Peyer's patch (tissue), 4 donors: ENCODE results near the gene TRIM8.

Experiments
- POLR2A ChIP-seq, 2 donors: fragments of 450-650 bp; IDR thresholded peaks; one replicate each; pipeline ENCODE4 v1.5.1; 2017; ENCODE audit warnings: antibody characterized with exemption in 2 of 2, mild to moderate bottlenecking in 2 of 2, moderate library complexity in 2 of 2
- TF ChIP-seq, protein P1 (sequence below), 6 experiments: fragments of 450-650 bp in 4 of 6; fragments of 200-600 bp in 2 of 6; sonication (generic) in 1 of 6; IDR thresholded peaks; one replicate each; pipeline ENCODE4 v1.5.1; 2017 to 2019; ENCODE audit warnings: antibody characterized with exemption in 6 of 6, mild to moderate bottlenecking in 3 of 6, moderate library complexity in 1 of 6

DNA sequence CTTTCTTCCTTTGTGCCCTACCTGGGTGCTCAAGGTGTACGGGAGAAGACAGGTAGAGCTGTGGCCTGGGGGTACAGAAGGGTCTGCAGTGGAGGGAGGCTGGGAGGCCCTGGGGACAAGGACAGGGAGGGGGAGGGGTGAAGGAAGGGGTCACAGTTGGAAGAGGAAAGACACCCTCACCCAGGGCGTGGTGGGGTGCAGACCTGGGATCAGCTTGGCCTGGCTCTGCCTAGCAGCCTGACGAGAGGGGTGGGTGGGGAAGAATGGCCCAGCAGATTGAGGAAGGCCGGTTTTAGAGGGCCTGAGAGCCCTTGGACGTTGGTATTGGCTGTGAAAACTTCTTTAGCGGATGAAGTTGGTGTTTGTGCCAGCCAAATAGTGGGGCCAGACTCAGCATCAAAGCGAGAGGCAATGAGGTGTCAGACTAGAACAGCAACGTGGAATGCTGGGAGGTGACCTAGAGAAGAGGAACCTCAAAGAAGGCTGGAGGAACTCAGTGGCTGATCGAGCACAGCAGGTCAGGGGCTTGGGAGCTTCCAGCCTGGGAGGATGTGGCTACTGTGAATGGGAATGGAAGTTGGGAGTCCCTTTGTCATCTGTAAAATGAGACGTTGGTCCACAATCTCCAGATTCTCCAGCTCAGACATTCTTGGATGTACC is 18.1 kb upstream of the TRIM8 start:
- TF ChIP-seq, protein P1, sequence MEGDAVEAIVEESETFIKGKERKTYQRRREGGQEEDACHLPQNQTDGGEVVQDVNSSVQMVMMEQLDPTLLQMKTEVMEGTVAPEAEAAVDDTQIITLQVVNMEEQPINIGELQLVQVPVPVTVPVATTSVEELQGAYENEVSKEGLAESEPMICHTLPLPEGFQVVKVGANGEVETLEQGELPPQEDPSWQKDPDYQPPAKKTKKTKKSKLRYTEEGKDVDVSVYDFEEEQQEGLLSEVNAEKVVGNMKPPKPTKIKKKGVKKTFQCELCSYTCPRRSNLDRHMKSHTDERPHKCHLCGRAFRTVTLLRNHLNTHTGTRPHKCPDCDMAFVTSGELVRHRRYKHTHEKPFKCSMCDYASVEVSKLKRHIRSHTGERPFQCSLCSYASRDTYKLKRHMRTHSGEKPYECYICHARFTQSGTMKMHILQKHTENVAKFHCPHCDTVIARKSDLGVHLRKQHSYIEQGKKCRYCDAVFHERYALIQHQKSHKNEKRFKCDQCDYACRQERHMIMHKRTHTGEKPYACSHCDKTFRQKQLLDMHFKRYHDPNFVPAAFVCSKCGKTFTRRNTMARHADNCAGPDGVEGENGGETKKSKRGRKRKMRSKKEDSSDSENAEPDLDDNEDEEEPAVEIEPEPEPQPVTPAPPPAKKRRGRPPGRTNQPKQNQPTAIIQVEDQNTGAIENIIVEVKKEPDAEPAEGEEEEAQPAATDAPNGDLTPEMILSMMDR (IDR thresholded peaks at IDR 0.05), result no peak
- no peak for TF ChIP-seq POLR2A (IDR thresholded peaks at IDR 0.05)
